H1 (cell line): ENCODE measurements around the gene ETFDH.

Source experiments
- BCL11A ChIP-seq, 2 experiments: IDR thresholded peaks; one replicate each; pipeline ENCODE4 v1.6.1; 2011; ENCODE audit warnings: low read depth in 2 of 2, low read length in 2 of 2, mild to moderate bottlenecking in 2 of 2
- CHD1 ChIP-seq: IDR thresholded peaks from 2 replicates; pipeline ENCODE4 v1.6.1; 2012; ENCODE audit warnings: low read depth, low read length, improper control_type of control experiment
- CTCF ChIP-seq, 3 experiments: IDR thresholded peaks; 1 replicate in 2 of 3; 2 replicates in 1 of 3; pipeline versions ENCODE4 v1.5.1 to v1.6.1; 2011; ENCODE audit warnings: low read length in 3 of 3, mild to moderate bottlenecking in 3 of 3, inconsistent platforms in 2 of 3, low read depth in 1 of 3, moderate library complexity in 1 of 3; ENCODE audit not compliant: insufficient read depth in 1 of 3; ENCODE audit errors: control extremely low read depth in 1 of 3
- EP300 ChIP-seq, 2 experiments: IDR thresholded peaks; 1 replicate in 1 of 2; 2 replicates in 1 of 2; pipeline ENCODE4 v1.6.1; 2011 to 2012; ENCODE audit warnings: low read depth in 2 of 2, low read length in 2 of 2, mild to moderate bottlenecking in 2 of 2, borderline replicate concordance in 1 of 2, inconsistent platforms in 1 of 2, moderate library complexity in 1 of 2
- JUND ChIP-seq: IDR thresholded peaks from 2 replicates; pipeline ENCODE4 v1.6.1; 2011; ENCODE audit warnings: mild to moderate bottlenecking, improper control_type of control experiment, low read length
- MAX ChIP-seq: IDR thresholded peaks from 2 replicates; pipeline ENCODE4 v1.6.1; 2012; ENCODE audit warnings: inconsistent platforms
- POLR2A ChIP-seq, 2 experiments: IDR thresholded peaks; 1 replicate in 1 of 2; 2 replicates in 1 of 2; pipeline ENCODE4 v1.6.1; 2011; ENCODE audit warnings: low read depth in 2 of 2, low read length in 2 of 2, mild to moderate bottlenecking in 2 of 2; ENCODE audit errors: control extremely low read depth in 1 of 2
- POLR2AphosphoS5 ChIP-seq: IDR thresholded peaks from 2 replicates; pipeline ENCODE4 v1.6.1; 2011; ENCODE audit warnings: low read depth, low read length
- RXRA ChIP-seq: IDR thresholded peaks from 2 replicates; pipeline ENCODE4 v1.6.1; 2011; ENCODE audit warnings: low read depth, mild to moderate bottlenecking, low read length, moderate library complexity; ENCODE audit not compliant: insufficient read depth
- SIN3A ChIP-seq, 2 experiments: IDR thresholded peaks in 1 of 2; conservative IDR thresholded peaks in 1 of 2; 2 replicates each; pipeline ENCODE4 v1.6.1; 2011 to 2012; ENCODE audit warnings: low read length in 2 of 2, improper control_type of control experiment in 1 of 2, low read depth in 1 of 2, mild to moderate bottlenecking in 1 of 2
- SP1 ChIP-seq: IDR thresholded peaks from 2 replicates; pipeline ENCODE4 v1.6.1; 2011; ENCODE audit warnings: low read depth, low read length
- SUZ12 ChIP-seq: fragments of 200-600 bp; sonication (generic); IDR thresholded peaks from 2 replicates; pipeline ENCODE4 v1.6.1; 2012; ENCODE audit warnings: mild to moderate bottlenecking, inconsistent platforms, low read length, moderate library complexity, mixed read lengths
- TAF1 ChIP-seq: IDR thresholded peaks from 2 replicates; pipeline ENCODE4 v1.6.1; 2011; ENCODE audit warnings: mild to moderate bottlenecking, low read depth, low read length
- TBP ChIP-seq: IDR thresholded peaks from 2 replicates; pipeline ENCODE4 v1.6.1; 2011; ENCODE audit warnings: low read depth, low read length, improper control_type of control experiment

GRCh38 chr4:158756588-158756987, 84.5 kb downstream of the ETFDH start:
- no peak for TF ChIP-seq SUZ12
- TF ChIP-seq BCL11A (IDR thresholded peaks at IDR 0.05; ENCODE audit: low read depth in 2 of 2, low read length in 2 of 2) = no peak
- no peak for TF ChIP-seq SIN3A (conservative IDR thresholded peaks at IDR 0.05 in 1 of 2, IDR thresholded peaks at IDR 0.05 in 1 of 2; ENCODE audit: low read depth in 1 of 2, low read length in 2 of 2)
- TF ChIP-seq EP300 (IDR thresholded peaks at IDR 0.05; ENCODE audit: borderline replicate concordance in 1 of 2, low read depth in 2 of 2, low read length in 2 of 2) = no peak
- no peak for TF ChIP-seq CTCF (IDR thresholded peaks at IDR 0.05; ENCODE audit: control extremely low read depth in 1 of 3, insufficient read depth in 1 of 3, low read depth in 1 of 3, low read length in 3 of 3)
- TF ChIP-seq POLR2AphosphoS5 = no peak
- no peak for TF ChIP-seq MAX
- TF ChIP-seq TAF1 = no peak
- TF ChIP-seq SP1 = no peak
- no peak for TF ChIP-seq RXRA
- TF ChIP-seq TBP = no peak
- TF ChIP-seq POLR2A (IDR thresholded peaks at IDR 0.05; ENCODE audit: control extremely low read depth in 1 of 2, low read depth in 2 of 2, low read length in 2 of 2) = no peak
- no peak for TF ChIP-seq CHD1
- TF ChIP-seq JUND = no peak
